ENCODE results near the gene ULK4.
"Not testable (repeated sequence)": the region's sequence is repeated elsewhere in the genome, so short reads cannot be mapped to it uniquely, and the experiment has no call there.

ULK4 gene

GRCh38 chr3:41652931-41653330 lies 309.0 kb downstream of the ULK4 start:
- DNase-seq, result no peak
- intact Hi-C loops (cut with DNase I), result no loop called here

- intact Hi-C loops (cut with DNase I), result no loop called here
- DNase-seq, result no peak
These were observed 309.4 kb downstream of the ULK4 start for GRCh38 chr3:41652506-41652905.

- no peak for DNase-seq
- intact Hi-C loops (cut with DNase I), result no loop called here
These were observed 310.2 kb downstream of the ULK4 start for GRCh38 chr3:41651718-41652117.

- DNase-seq, result peak in 1 of 10 donors; percentile 59
These were observed 311.5 kb downstream of the ULK4 start for GRCh38 chr3:41650406-41650805.

GRCh38 chr3:41649129-41649739 lies 312.7 kb downstream of the ULK4 start:
- intact Hi-C loops (cut with DNase I), result no loop called here
- peak in 1 of 10 donors; percentile 72 for DNase-seq

More at GRCh38 chr3:41650406-41650805, 311.5 kb downstream of the ULK4 start:
- intact Hi-C loops (cut with DNase I), result no loop called here

- intact Hi-C loops (cut with DNase I); DNase-seq: not testable (repeated sequence)
These were observed 314.2 kb downstream of the ULK4 start for GRCh38 chr3:41647730-41648129.

- DNase-seq, result no peak
- intact Hi-C loops (cut with DNase I), result no loop called here
These were observed 321.8 kb downstream of the ULK4 start for GRCh38 chr3:41640076-41640475.

- intact Hi-C loops (cut with DNase I), result no loop called here
- no peak for DNase-seq
These were observed 323.5 kb downstream of the ULK4 start for GRCh38 chr3:41638381-41638780.

- intact Hi-C loops (cut with DNase I), result no loop called here
- DNase-seq, result no peak
These were observed 329.2 kb downstream of the ULK4 start for GRCh38 chr3:41632700-41633099.

GRCh38 chr3:41630708-41631107 lies 331.2 kb downstream of the ULK4 start:
- no peak for DNase-seq
- intact Hi-C loops (cut with DNase I), result no loop called here

GRCh38 chr3:41629986-41630385 lies 331.9 kb downstream of the ULK4 start:
- DNase-seq, result no peak
- intact Hi-C loops (cut with DNase I), result no loop called here

- DNase-seq, result no peak
- intact Hi-C loops (cut with DNase I), result no loop called here
These were observed 332.8 kb downstream of the ULK4 start for GRCh38 chr3:41629072-41629471.

- no peak for DNase-seq
- intact Hi-C loops (cut with DNase I), result no loop called here
These were observed 334.3 kb downstream of the ULK4 start for GRCh38 chr3:41627477-41628087.

GRCh38 chr3:41612853-41613252 lies 349.1 kb downstream of the ULK4 start:
- DNase-seq, result no peak
- intact Hi-C loops (cut with DNase I), result no loop called here

GRCh38 chr3:41611008-41611407 lies 350.9 kb downstream of the ULK4 start:
- intact Hi-C loops (cut with DNase I), result no loop called here
- peak in 1 of 10 donors; percentile 75 for DNase-seq

- intact Hi-C loops (cut with DNase I), result no loop called here
- DNase-seq, result no peak
These were observed 353.6 kb downstream of the ULK4 start for GRCh38 chr3:41608347-41608746.

GRCh38 chr3:41603807-41604206 lies 358.1 kb downstream of the ULK4 start:
- no peak for DNase-seq
- intact Hi-C loops (cut with DNase I), result no loop called here

- intact Hi-C loops (cut with DNase I), result no loop called here
These were observed 359.8 kb downstream of the ULK4 start for GRCh38 chr3:41602121-41602520.

GRCh38 chr3:41601404-41601987 lies 360.4 kb downstream of the ULK4 start:
- intact Hi-C loops (cut with DNase I), result no loop called here
- no peak for DNase-seq

More at GRCh38 chr3:41602121-41602520, 359.8 kb downstream of the ULK4 start:
- no peak for DNase-seq

- intact Hi-C loops (cut with DNase I), result no loop called here
- no peak for DNase-seq
These were observed 361.3 kb downstream of the ULK4 start for GRCh38 chr3:41600616-41601015.

- intact Hi-C loops (cut with DNase I), result no loop called here
- DNase-seq, result no peak
These were observed 362.8 kb downstream of the ULK4 start for GRCh38 chr3:41599127-41599484.

Data from posterior cingulate gyrus (tissue), 11 donors.